Measurements from ENCODE around the gene FBXL19. TPM values are rescaled to one million over a fixed set of nuclear protein-coding genes. Genes with fewer than 3 reads are reported as not detected.

Gene FBXL19, protein sequence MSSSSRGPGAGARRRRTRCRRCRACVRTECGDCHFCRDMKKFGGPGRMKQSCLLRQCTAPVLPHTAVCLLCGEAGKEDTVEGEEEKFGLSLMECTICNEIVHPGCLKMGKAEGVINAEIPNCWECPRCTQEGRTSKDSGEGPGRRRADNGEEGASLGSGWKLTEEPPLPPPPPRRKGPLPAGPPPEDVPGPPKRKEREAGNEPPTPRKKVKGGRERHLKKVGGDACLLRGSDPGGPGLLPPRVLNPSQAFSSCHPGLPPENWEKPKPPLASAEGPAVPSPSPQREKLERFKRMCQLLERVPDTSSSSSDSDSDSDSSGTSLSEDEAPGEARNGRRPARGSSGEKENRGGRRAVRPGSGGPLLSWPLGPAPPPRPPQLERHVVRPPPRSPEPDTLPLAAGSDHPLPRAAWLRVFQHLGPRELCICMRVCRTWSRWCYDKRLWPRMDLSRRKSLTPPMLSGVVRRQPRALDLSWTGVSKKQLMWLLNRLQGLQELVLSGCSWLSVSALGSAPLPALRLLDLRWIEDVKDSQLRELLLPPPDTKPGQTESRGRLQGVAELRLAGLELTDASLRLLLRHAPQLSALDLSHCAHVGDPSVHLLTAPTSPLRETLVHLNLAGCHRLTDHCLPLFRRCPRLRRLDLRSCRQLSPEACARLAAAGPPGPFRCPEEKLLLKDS
- polyA plus RNA-seq (2013, experiment 1 of 2), result 46.9 TPM
- 47.5 TPM for polyA plus RNA-seq (2013, experiment 2 of 2)

GRCh38 chr16:30923554-30924075 lies at the start of gene FBXL19:
TSS of gene FBXL19 (plus strand) at chr16:30923572. CDS start at chr16:30925755, 2,183 bp downstream.
- peak within 1 kb of the TSS; percentile 48 for H3K23ac ChIP-seq (ENCODE audit: low read length)
- H3K4me3 ChIP-seq (ENCODE audit: low read length), result peak within 1 kb of the TSS; percentile 67
- H2BK15ac ChIP-seq (replicated peaks; ENCODE audit: low read depth), result no peak within 1 kb of the TSS
- no peaks in the 10 kb centered on the region for H3K27me3 ChIP-seq (ENCODE audit: insufficient read depth, low read length, poor library complexity)
- H2AK5ac ChIP-seq (ENCODE audit: low read length), result no peak within 1 kb of the TSS
- peak within 1 kb of the TSS; percentile 57 for H3K4me2 ChIP-seq (ENCODE audit: low read length)
- H3K79me1 ChIP-seq (ENCODE audit: low read length), result peaks cover 10% of the 10 kb centered on the region
- no peaks in the 10 kb centered on the region for H3K4me1 ChIP-seq (ENCODE audit: control insufficient read depth, low read depth, low read length)
- H2BK5ac ChIP-seq (ENCODE audit: low read length), result peak within 1 kb of the TSS; percentile 93
- peaks cover 9% of the 10 kb centered on the region for H3K36me3 ChIP-seq (ENCODE audit: control insufficient read depth, insufficient read depth, low read length)
- H4K8ac ChIP-seq (ENCODE audit: low read depth, low read length), result peak within 1 kb of the TSS; percentile 88
- H4K5ac ChIP-seq (ENCODE audit: low read length), result peak within 1 kb of the TSS; percentile 26
- peak; percentile 89 for DNase-seq
- H3K4ac ChIP-seq (ENCODE audit: low read depth, low read length), result peak within 1 kb of the TSS; percentile 96
- peak within 1 kb of the TSS; percentile 66 for H2BK120ac ChIP-seq (ENCODE audit: low read depth, low read length)
- H3K9ac ChIP-seq (ENCODE audit: low read length), result peak within 1 kb of the TSS; percentile 85
- peak within 1 kb of the TSS; percentile 93 for H3K18ac ChIP-seq (ENCODE audit: low read length)
- no CpG with 5 or more reads among the region's 31 CpGs for WGBS (ENCODE audit: extremely low coverage, insufficient coverage, low lambda C conversion rate)
- peak within 1 kb of the TSS; percentile 87 for H3K27ac ChIP-seq (ENCODE audit: low read depth, low read length)
- H3K56ac ChIP-seq (ENCODE audit: low read length), result peak within 1 kb of the TSS; percentile 97
- H3K79me2 ChIP-seq (ENCODE audit: control insufficient read depth, insufficient read depth, low read length), result peaks cover 12% of the 10 kb centered on the region

- Histone ChIP-seq H4K8ac (ENCODE audit: low read depth, low read length) (no peak overlapping the region), H3K18ac (ENCODE audit: low read length) (peak overlapping the region; percentile 81), H2BK120ac (ENCODE audit: low read depth, low read length) (no peak overlapping the region), H3K79me2 (ENCODE audit: control insufficient read depth, insufficient read depth, low read length) (no peaks in the 10 kb centered on the region), H3K4me3 (ENCODE audit: low read length) (peak overlapping the region; percentile 93), H2BK15ac (replicated peaks; ENCODE audit: low read depth) (no peak overlapping the region), H3K4me1 (ENCODE audit: control insufficient read depth, low read depth, low read length) (peaks cover 7% of the 10 kb centered on the region), H4K5ac (ENCODE audit: low read length) (no peak overlapping the region), H3K27me3 (ENCODE audit: insufficient read depth, low read length, poor library complexity) (no peaks in the 10 kb centered on the region), H3K79me1 (ENCODE audit: low read length) (peaks cover 4% of the 10 kb centered on the region), H3K36me3 (ENCODE audit: control insufficient read depth, insufficient read depth, low read length) (peaks cover 3% of the 10 kb centered on the region), H3K4ac (ENCODE audit: low read depth, low read length) (peak overlapping the region; percentile 85), H2BK5ac (ENCODE audit: low read length) (no peak overlapping the region), H3K23ac (ENCODE audit: low read length) (peak overlapping the region; percentile 89), H3K4me2 (ENCODE audit: low read length) (peak overlapping the region; percentile 88), H3K27ac (ENCODE audit: low read depth, low read length) (no peak overlapping the region), H3K9ac (ENCODE audit: low read length) (peak overlapping the region; percentile 99), H2AK5ac (ENCODE audit: low read length) (no peak overlapping the region), H3K56ac (ENCODE audit: low read length) (peak overlapping the region; percentile 99)
- DNase-seq, result no peak
- WGBS (ENCODE audit: extremely low coverage, insufficient coverage, low lambda C conversion rate), result no CpG with 5 or more reads among the region's 23 CpGs
These were observed 49.0 kb upstream of the FBXL19 start for GRCh38 chr16:30874244-30874820.

- Histone ChIP-seq H2BK15ac (replicated peaks; ENCODE audit: low read depth) (no peak overlapping the region), H3K4me1 (ENCODE audit: control insufficient read depth, low read depth, low read length) (peaks cover 7% of the 10 kb centered on the region), H2AK5ac (ENCODE audit: low read length) (peak overlapping the region; percentile 78), H3K23ac (ENCODE audit: low read length) (peak overlapping the region; percentile 89), H3K4me2 (ENCODE audit: low read length) (peak overlapping the region; percentile 88), H3K18ac (ENCODE audit: low read length) (peak overlapping the region; percentile 84), H3K36me3 (ENCODE audit: control insufficient read depth, insufficient read depth, low read length) (peaks cover 3% of the 10 kb centered on the region), H3K27me3 (ENCODE audit: insufficient read depth, low read length, poor library complexity) (no peaks in the 10 kb centered on the region), H4K8ac (ENCODE audit: low read depth, low read length) (no peak overlapping the region), H2BK120ac (ENCODE audit: low read depth, low read length) (no peak overlapping the region), H3K56ac (ENCODE audit: low read length) (peak overlapping the region; percentile 99), H3K79me1 (ENCODE audit: low read length) (peaks cover 4% of the 10 kb centered on the region), H3K4me3 (ENCODE audit: low read length) (peak overlapping the region; percentile 93), H3K4ac (ENCODE audit: low read depth, low read length) (peak overlapping the region; percentile 98), H3K27ac (ENCODE audit: low read depth, low read length) (peak overlapping the region; percentile 84), H4K5ac (ENCODE audit: low read length) (no peak overlapping the region), H3K9ac (ENCODE audit: low read length) (peak overlapping the region; percentile 99), H3K79me2 (ENCODE audit: control insufficient read depth, insufficient read depth, low read length) (no peaks in the 10 kb centered on the region), H2BK5ac (ENCODE audit: low read length) (peak overlapping the region; percentile 85)
- WGBS (ENCODE audit: extremely low coverage, insufficient coverage, low lambda C conversion rate), result no CpG with 5 or more reads among the region's 85 CpGs
- peak; percentile 95 for DNase-seq
These were observed 48.3 kb upstream of the FBXL19 start for GRCh38 chr16:30874821-30875717.

- no peak overlapping the region for H2BK15ac ChIP-seq (replicated peaks; ENCODE audit: low read depth)
- H3K79me2 ChIP-seq (ENCODE audit: control insufficient read depth, insufficient read depth, low read length), result no peaks in the 10 kb centered on the region
- peak overlapping the region; percentile 71 for H3K4me3 ChIP-seq (ENCODE audit: low read length)
- H3K4me1 ChIP-seq (ENCODE audit: control insufficient read depth, low read depth, low read length), result peaks cover 7% of the 10 kb centered on the region
- peak; percentile 73 for DNase-seq
- H3K23ac ChIP-seq (ENCODE audit: low read length), result peak overlapping the region; percentile 90
- no peak overlapping the region for H4K8ac ChIP-seq (ENCODE audit: low read depth, low read length)
- peak overlapping the region; percentile 2 for H2BK5ac ChIP-seq (ENCODE audit: low read length)
- H3K27me3 ChIP-seq (ENCODE audit: insufficient read depth, low read length, poor library complexity), result no peaks in the 10 kb centered on the region
- H3K79me1 ChIP-seq (ENCODE audit: low read length), result peaks cover 4% of the 10 kb centered on the region
- H3K9ac ChIP-seq (ENCODE audit: low read length), result peak overlapping the region; percentile 99
- peak overlapping the region; percentile 82 for H2AK5ac ChIP-seq (ENCODE audit: low read length)
- peak overlapping the region; percentile 94 for H3K56ac ChIP-seq (ENCODE audit: low read length)
- H3K27ac ChIP-seq (ENCODE audit: low read depth, low read length), result peak overlapping the region; percentile 47
- no peak overlapping the region for H2BK120ac ChIP-seq (ENCODE audit: low read depth, low read length)
- H3K4ac ChIP-seq (ENCODE audit: low read depth, low read length), result peak overlapping the region; percentile 98
- peak overlapping the region; percentile 84 for H3K18ac ChIP-seq (ENCODE audit: low read length)
- WGBS (ENCODE audit: extremely low coverage, insufficient coverage, low lambda C conversion rate), result no CpG with 5 or more reads among the region's 12 CpGs
- peak overlapping the region; percentile 71 for H3K4me2 ChIP-seq (ENCODE audit: low read length)
- peaks cover 3% of the 10 kb centered on the region for H3K36me3 ChIP-seq (ENCODE audit: control insufficient read depth, insufficient read depth, low read length)
- H4K5ac ChIP-seq (ENCODE audit: low read length), result peak overlapping the region; percentile 5
These were observed 47.2 kb upstream of the FBXL19 start for GRCh38 chr16:30875871-30876801.

All from mesendoderm (in vitro differentiated cells).